ENCODE data around the gene NCKAP5.

DNA sequence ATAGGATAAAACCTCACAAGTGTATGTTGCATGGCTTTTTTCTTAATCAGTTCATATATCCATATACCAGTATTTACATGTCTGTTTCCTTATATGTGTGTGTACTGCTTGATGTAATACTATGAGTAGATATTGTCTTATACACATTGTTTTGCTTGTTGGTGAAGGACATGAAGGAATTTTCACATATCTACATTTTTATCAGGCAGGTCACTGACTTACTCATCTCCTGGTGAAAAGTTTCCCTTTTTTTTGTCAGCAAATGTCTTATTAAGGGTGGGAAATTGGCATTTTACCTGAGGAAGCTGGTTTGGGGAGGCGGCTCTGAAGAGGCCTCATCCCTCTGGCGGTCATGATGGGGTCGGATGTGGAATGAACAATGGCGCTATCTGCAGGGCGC lies 836.8 kb downstream of the NCKAP5 start:
- TF ChIP-seq, protein P1, sequence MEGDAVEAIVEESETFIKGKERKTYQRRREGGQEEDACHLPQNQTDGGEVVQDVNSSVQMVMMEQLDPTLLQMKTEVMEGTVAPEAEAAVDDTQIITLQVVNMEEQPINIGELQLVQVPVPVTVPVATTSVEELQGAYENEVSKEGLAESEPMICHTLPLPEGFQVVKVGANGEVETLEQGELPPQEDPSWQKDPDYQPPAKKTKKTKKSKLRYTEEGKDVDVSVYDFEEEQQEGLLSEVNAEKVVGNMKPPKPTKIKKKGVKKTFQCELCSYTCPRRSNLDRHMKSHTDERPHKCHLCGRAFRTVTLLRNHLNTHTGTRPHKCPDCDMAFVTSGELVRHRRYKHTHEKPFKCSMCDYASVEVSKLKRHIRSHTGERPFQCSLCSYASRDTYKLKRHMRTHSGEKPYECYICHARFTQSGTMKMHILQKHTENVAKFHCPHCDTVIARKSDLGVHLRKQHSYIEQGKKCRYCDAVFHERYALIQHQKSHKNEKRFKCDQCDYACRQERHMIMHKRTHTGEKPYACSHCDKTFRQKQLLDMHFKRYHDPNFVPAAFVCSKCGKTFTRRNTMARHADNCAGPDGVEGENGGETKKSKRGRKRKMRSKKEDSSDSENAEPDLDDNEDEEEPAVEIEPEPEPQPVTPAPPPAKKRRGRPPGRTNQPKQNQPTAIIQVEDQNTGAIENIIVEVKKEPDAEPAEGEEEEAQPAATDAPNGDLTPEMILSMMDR (IDR thresholded peaks at IDR 0.05; ENCODE audit: borderline replicate concordance, extremely low read depth, low read length, poor library complexity, severe bottlenecking), result no peak
- TF ChIP-seq EZH2 (IDR thresholded peaks at IDR 0.05; ENCODE audit: borderline replicate concordance, low read depth, low read length, severe bottlenecking), result no peak

Data from DND-41 (cell line).